Caki2 (cell line): ENCODE measurements around the gene PANX1. TPM values are rescaled to one million over a fixed set of nuclear protein-coding genes. Genes with fewer than 3 reads are reported as not detected.
A peak's percentile ranks its signal among the peaks of the same experiment; 100 is the strongest.
"Not testable (repeated sequence)": the region's sequence is repeated elsewhere in the genome, so short reads cannot be mapped to it uniquely, and the experiment has no call there.

Experiments
- DNase-seq: peaks from one replicate; pipeline ENCODE4 v3.0.0-alpha.2; 2015; ENCODE audit warnings: low read depth
- in situ Hi-C: cut with HindIII; loops from 2 replicates; pipeline ENCODE4 v1.10.0; 2016; ENCODE audit warnings: low sequenced_read_pairs, low pct_unique_long_range_greater_than_20kb, mixed read lengths
- total RNA-seq: library from RNA; depleted of rRNA; stranded (reverse); fragments of >200 nt; shearing (Covaris generic); gene quantifications from 2 replicates; pipeline ENCODE4 v1.2.3, GENCODE V29; 2014; ENCODE audit warnings: low replicate concordance; rRNA removed

The PANX1 gene, protein sequence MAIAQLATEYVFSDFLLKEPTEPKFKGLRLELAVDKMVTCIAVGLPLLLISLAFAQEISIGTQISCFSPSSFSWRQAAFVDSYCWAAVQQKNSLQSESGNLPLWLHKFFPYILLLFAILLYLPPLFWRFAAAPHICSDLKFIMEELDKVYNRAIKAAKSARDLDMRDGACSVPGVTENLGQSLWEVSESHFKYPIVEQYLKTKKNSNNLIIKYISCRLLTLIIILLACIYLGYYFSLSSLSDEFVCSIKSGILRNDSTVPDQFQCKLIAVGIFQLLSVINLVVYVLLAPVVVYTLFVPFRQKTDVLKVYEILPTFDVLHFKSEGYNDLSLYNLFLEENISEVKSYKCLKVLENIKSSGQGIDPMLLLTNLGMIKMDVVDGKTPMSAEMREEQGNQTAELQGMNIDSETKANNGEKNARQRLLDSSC
- total RNA-seq, result 18.0 and 32.6 TPM in 2 replicates

- DNase-seq, result peak; percentile 85
- in situ Hi-C loops, result no loop called here
Measured at GRCh38 chr11:94128746-94129511, at the start of gene PANX1. Gene PANX1, plus strand, starts transcription at chr11:94128841. Its CDS starts 472 bp downstream, at chr11:94129313.

- in situ Hi-C loops, result no loop called here
- no peak for DNase-seq
Measured at GRCh38 chr11:94084164-94084563, 44.5 kb upstream of the PANX1 start.

GRCh38 chr11:94088906-94089305 is 39.7 kb upstream of the PANX1 start:
- no peak for DNase-seq
- in situ Hi-C loops, result no loop called here

DNA sequence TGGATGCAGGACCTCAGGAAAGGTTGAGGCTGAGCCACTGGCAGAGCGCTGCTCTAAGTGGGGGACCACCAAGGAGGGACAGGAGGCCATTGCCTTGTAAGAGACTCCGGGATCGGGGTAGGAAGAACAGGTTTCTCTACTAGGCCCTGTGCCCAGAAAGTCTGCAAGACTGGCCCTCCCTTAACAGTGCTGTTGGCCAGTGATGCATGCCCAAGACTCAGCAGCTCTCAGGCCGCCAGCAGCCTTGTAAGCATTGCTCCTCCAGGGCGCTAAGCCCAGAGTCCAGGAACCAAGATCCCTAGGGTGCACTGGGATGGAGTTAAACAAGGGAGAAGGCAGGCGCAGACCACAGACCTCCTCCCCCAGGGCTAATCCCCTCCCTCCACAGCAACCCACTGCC is 39.3 kb upstream of the PANX1 start:
- in situ Hi-C loops, result no loop called here
- no peak for DNase-seq

GRCh38 chr11:94090401-94090800 is 38.2 kb upstream of the PANX1 start:
- in situ Hi-C loops, result no loop called here
- no peak for DNase-seq

DNA sequence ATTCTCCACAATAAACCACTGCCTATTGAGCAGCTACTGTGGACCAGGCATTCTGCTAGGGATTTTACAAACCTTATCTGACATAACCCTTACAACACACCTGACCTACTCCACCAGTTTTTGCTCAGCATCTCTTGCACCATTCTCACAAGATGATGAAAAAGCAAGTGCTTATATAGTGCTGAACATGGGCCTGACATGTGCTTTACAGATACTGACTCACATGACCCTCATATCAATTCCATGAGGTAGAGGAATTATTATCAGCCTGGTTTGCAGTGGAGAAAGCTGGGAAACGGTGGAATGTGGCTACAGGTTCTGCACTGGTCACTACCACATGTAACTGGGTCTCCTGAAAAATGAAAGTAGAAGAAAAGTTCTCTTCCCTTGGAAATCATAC is 37.5 kb upstream of the PANX1 start:
- in situ Hi-C loops, result no loop called here
- no peak for DNase-seq

DNA sequence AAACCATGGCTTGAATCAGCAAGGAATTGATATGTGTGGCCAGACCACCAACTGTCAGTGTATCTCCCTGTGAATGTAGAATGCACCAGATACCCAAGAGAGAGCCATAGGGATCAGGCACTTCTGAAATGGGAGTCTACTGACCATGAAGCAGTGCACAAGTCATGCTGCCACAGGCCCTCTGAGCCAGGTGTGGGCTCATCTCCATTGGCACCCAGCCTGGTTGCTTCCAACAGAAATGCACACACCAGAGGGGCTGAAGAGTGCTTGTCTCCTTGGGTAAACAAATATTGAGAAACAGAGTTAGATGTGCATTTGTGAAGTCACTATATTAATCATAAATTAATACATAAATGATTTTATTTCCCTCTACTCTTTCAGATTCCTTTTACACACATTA is 28.4 kb upstream of the PANX1 start:
- in situ Hi-C loops, result no loop called here
- DNase-seq, result no peak

DNA sequence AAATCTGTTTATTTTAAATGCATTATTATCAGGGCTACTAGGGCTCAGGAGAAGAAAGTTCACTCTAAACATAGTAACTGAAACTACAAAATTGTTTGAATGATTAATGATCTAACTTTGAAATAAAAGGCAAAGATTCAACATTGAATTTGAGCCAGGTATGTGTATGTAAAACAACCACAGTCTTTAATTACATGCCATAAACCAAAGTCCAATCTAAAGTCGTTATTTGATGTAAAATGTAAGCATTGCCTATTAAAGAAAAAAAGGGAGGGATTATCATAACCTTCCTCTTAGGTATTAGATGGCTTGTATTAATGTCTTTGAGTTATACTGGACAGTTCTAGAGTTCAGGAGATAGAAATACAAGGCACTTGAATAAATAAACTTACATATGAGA is 25.2 kb upstream of the PANX1 start:
- in situ Hi-C loops, result no loop called here

GRCh38 chr11:94104734-94105133 is 23.9 kb upstream of the PANX1 start:
- in situ Hi-C loops, result no loop called here
- no peak for DNase-seq

More for the DNA sequence above, 25.2 kb upstream of the PANX1 start:
- DNase-seq, result no peak

DNA sequence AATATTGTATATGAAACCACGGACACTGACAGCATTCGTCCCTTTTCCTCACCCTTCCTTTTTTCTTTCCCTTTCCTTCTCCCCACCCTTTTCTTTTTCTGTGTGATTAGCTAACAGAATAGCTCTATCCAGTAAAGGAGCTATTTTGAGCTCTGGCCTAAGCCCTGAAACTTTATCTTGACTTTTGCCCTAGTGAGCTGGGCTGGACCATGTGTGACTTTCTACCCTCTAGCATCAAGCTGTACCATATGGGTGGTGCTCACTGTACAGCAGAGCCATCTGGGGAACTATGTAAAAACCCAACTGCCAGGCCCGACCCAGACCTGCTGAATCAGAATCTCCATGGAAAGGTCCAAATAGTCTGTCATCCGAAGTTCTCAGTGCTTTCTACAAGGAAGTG is 21.9 kb upstream of the PANX1 start:
- in situ Hi-C loops, result no loop called here

DNA sequence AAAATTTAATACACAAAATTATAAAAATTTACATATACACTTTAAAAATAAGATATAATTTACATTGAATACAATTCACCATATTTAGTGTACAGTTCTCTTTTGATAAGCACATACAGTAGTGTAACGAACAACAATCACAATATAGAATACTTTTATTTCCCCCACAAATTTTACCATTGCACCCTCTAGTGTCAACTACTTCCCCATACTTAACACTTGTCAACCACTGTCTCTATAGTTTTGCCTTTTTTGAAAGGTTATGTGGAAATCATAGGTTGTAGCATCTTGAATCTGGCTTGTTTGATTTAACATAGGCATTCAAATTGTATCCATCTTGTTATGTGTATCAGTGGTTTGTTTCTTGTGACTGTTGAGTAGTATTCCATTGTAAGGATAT is 21.3 kb upstream of the PANX1 start:
- in situ Hi-C loops, result no loop called here
- no peak for DNase-seq

More for the DNA sequence above, 21.9 kb upstream of the PANX1 start:
- no peak for DNase-seq

DNA sequence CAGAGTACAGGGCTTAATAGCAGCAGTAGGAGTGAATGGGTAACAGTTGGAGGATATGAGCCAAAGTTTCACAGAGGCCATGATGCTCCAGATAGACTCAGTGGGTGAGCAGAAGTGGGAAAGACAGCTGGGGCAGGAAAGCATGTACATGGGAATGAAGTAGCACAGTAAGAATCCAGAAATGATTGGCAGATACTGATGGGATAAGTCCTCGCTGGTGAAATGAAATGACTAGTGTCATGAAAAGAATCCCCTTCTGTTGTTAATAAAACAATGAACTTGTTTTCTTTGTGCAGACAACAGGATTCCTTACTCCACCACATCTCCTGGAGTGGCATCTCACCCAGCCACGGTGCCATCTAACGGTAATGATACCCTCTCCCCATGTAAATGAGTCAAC is 17.4 kb upstream of the PANX1 start:
- DNase-seq, result no peak
- in situ Hi-C loops, result no loop called here

DNA sequence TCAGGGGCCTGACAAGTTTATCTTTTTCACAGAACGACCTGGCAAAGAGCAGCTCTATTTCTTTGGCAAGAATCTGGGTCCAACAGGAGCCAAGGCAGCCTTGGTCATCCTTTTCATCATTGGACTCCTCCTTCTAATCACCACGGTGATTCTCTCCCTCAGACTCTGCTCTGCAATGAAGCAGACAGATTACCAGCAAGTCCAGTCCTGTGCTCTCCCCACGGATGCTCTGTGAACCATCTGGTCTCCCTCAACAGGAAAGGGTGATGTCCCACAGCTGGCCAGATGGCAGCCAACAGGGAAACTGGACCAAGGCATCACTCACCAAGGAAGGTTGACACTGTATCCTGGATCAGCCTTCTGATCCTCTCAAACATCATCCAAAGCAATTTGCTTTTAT is 17.0 kb upstream of the PANX1 start:
- DNase-seq, result no peak
- in situ Hi-C loops, result no loop called here

- no peak for DNase-seq
- in situ Hi-C loops, result no loop called here
Measured at GRCh38 chr11:94112206-94112953, 16.3 kb upstream of the PANX1 start.

GRCh38 chr11:94117197-94117574 is 11.5 kb upstream of the PANX1 start:
- in situ Hi-C loops, result no loop called here
- no peak for DNase-seq

DNA sequence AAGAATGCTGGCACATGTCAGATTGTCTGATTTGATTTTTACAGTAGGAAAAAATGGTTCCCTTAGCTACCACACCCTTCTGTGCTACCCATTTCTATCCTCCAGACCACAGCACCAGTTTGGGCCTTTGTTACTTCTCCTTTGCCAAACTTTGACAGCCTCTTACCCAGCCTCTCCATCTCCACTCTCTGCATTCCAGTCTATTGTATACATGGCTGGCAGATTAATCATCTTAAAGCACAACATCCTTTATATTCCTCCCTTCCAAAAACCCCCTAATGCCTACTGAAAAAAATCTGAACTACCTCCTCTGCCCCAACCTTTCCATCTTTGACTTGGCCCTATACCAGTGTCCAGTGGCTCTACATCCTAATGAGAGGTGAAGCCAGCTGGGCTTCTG is 10.8 kb upstream of the PANX1 start:
- DNase-seq, result no peak
- in situ Hi-C loops, result no loop called here

DNA sequence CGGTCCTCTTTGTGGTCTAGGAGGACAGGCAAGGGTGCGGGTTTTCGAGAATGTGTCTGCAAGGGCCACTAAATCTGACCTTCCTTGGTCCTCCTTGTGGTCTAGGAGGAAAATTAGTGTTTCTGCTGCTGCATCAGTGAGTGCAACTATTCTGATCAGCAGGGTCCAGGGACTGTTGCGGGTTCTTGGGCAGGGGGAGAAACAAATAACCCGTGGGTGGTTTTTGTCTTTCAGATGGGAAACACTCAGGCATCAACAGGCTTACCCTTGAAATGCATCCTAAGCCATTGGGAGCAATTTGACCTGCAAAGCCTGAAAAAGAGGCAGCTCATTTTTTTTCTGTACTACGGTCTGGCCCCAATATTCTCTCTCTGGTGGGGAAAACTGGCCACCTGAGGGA is 9.0 kb upstream of the PANX1 start:
- in situ Hi-C loops, DNase-seq: not testable (repeated sequence)

GRCh38 chr11:94120516-94120915 is 8.1 kb upstream of the PANX1 start:
- DNase-seq, result not testable (repeated sequence)

DNA sequence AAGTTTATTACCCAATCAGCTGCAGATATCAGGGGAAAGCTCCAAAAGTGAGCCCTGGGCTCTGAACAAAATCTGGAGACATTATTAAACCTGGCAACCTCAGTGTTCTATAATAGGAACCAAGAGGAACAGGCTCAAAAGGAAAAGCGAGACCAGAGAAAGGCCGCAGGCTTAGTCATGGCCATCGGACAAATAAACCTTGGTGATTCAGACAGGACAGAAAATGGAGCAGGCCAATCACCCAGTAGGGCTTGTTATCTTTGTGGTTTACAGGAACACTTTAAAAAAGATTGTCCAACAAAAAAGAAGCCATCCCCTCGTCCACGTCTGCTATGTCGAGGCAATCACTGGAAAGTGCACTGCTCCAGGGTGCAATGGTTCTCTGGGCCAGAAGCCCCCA is 7.7 kb upstream of the PANX1 start:
- in situ Hi-C loops, result no loop called here
- DNase-seq, result peak; percentile 42

More at GRCh38 chr11:94120516-94120915, 8.1 kb upstream of the PANX1 start:
- in situ Hi-C loops, result not testable (repeated sequence)
